HG03571 (cell line): Measurements from ENCODE around the gene HS3ST3B1.

ENCODE experiments used
- ATAC-seq: cut with Tn5 transposase; IDR thresholded peaks from one replicate; pipeline ENCODE4 v1.9.1; 2021; ENCODE audit not compliant: unreplicated experiment

The HS3ST3B1 gene

DNA sequence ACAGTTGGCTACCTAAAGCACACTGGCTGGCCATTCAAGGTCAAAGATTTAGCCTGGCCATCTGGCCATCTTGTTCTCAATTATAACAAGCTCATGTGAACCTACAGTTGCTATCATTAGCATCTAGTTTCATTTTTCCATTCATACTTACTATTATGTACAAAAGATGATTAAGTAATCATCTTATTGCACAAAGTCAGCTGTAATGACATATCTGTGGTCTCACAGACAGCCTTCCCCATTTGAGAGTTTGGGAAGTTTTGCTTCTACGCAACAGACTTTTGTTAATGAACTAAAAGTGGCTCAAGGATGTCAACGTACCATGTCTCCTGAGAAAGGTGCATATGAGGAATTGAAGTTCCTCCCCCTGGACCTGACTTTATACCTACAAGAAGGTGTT is 51.3 kb downstream of the HS3ST3B1 start:
- ATAC-seq, result no peak

DNA sequence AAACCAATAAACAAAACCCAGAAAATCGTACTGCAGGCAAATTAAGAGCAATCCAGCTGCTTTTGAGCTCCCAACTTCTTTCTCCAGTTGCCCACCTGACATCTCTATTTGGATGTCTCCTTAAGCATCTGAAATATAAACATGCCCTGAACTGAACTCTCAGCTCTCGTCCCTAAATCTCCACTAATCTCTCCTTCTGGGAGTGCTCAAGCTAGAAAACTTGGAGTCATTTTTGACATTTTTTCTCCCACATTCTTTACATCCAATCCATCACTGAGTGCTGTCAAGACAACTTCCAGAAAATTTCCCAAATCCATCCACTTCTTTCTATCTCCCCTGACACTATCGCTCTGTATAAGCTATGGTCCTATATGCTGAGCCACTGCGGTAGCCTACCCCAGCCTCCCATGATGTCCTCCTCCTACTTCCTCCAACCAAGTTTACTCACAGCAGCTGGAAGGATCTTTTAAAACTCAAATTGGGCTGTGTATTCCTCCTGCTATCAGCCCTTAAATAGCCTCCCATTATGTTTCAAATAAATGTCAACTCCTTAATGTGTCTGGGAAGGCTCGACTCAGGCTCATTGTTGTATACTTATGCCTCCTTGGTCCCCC is 53.1 kb downstream of the HS3ST3B1 start:
- ATAC-seq, result no peak

DNA sequence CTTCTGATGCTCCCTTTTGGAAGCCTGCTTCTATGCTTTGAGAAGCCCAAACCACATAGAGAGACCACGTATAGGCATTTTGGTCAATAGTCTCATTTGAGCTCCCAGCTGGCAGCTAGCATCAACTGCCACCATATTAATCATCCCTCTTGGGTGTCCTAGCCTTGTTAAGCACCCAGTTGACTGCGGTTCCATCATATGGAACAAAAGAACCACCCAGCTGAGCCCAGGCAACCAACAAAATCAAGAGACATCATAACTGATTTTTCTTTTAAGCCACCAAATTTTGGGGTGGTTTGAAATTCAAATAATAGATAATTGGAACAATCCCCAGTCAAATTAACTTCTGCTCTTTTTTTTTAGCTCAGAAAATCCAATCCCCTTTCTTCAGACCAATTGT is 53.9 kb downstream of the HS3ST3B1 start:
- no peak for ATAC-seq

DNA sequence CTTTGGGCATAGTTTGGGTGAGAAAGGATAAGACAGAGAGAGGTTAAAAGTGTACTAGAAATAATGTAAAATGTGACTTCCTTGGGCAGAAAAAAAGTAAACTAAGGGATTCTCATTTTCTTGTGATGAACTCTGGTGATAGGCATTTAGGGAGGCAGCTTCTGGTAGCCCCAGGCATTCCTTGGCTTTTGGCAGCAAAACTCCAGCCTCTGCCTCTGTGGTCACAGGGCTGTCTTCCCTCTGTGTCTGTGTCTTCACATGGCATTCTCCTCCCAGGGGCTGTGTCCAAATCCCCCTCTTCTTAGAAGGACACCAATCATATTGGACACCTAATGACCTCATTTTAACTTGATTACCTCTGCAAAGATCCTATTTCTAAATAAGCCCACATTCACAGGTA is 54.7 kb downstream of the HS3ST3B1 start:
- ATAC-seq, result no peak

DNA sequence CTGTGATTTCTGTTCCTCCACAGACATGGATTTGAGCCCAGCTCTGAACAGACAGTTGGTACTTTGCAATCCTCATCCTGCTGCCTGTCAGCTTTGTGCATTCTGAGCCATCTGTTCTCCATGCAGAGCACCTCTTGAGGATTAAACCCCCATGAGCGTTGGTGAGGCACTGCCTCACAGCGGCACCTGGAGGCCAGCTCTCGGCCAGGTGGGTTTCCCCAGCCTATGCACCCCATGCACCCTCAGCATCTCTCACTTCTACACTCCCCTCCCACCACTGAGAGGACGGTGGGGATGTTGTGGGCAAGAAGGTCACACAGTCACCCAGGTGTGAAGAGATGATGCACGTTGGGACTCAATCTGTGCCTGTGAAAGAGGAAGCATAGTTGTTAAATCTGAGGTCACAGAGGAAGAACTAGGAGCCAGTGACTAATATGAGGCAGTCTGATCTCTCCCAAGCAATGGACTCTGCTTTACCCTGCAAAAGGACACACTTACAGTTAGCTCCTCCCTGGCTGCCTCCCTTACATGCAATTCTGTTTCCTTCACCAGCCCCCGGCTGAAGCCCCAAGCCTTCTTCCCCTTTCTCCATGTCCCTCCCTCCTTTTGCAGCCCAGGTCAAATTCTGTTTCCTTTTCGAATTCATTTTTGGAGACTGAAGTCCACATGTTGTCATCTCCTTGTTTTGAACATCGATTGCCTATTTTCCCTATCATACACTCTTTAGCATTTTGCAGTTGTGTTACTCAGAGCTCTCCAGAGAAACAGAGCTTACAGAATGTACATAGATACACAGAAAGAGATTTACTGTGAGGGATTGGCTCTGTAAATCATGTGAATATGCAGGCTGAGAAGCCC is 58.5 kb downstream of the HS3ST3B1 start:
- ATAC-seq, result peak; percentile 85

DNA sequence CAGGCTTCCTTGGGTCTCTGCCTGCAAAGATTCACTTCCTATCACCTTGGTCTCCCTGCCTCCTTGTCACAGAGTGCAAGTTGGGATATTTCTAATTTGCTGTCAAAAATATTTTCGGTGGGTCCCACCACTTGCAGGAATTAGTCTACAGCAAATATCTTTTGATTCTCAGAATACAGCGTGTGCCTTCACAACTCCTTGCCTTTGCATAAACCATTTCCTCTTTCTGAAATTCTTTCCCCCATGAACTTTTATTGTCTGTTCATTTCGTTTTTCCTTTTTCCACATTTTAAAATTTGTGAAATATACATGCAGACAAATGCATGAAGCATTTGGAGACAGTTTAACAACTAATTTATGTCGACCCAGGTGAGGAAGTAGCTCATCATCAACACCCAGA is 60.0 kb downstream of the HS3ST3B1 start:
- no peak for ATAC-seq

DNA sequence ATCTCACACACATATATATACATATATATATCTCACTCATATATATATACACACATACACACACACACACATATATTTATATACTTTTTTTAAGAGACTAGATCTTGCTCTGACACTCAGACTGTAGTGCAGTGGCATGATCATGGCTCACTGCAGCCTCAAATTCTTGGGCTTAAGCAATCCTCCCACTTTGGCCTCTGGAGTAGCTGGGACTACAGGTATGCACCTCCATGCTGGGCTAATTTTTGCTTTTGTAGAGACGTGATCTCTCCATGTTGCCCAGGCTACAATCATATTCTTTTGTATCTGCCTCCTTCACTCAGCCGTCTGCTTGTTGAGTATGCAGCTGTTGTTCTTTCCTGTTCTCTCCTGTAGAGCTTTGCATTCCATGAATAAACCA is 60.6 kb downstream of the HS3ST3B1 start:
- no peak for ATAC-seq

DNA sequence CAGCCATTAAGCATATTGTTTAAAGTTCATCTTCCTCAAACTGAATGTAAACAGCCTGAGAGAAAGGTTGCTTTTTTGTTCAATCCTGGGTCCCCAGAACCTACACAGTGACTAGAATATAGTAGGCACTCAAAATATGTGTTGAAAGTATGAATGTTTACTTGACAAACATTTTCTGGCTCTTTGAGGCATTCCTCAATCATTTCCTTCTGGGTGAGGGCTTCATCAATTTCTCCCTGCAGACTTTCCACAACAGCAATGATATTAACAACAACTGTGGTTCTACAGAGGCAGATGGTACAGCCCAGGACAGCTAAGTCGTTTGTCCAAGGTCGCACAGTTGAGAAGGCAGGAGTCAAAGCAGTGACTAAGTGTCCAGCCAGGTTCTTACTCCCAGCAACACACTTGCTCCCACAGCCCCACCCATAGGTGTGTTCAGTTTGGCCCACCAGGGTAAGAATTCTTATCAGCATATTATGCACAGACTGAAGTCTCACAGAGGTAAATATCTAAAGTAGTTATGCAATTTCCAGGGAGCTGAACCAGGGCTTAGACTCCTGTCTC is 61.1 kb downstream of the HS3ST3B1 start:
- no peak for ATAC-seq

DNA sequence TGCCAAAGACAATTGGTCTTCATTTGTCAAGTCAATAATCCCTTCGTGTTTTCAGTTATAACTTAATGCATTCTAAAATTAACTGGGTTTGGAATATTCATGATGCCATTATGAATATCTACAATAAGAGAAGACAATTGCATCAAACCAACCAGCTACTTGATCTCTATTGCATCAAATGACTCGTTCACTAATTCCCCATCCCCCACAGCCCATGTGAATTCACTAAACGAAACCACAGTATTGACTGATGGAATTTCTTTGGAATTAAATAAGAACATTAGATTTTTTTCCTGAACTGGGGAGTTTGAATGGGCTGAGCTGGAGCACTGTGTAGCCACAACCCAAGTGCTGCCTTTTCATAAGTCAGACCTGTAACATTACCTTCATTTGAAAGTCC is 65.3 kb downstream of the HS3ST3B1 start:
- ATAC-seq, result no peak

DNA sequence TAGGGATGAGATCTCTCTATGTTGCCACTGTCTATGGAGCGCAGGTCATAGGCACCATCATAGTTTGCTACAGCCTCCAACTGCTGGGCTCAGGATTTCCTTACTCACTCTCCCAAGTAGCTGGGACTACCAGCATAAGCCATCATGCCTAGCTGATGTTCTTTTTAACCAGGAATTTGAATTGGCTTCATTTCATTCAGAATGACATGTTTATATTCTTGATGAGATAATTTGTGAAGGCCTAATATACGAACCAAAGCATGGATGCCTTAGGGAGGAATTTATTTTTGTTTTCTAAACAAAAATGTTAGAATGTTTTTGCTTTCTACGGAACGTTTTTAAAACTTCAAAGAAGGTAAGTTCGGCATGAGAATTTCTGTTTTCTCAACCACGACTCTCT is 71.6 kb downstream of the HS3ST3B1 start:
- ATAC-seq, result no peak

DNA sequence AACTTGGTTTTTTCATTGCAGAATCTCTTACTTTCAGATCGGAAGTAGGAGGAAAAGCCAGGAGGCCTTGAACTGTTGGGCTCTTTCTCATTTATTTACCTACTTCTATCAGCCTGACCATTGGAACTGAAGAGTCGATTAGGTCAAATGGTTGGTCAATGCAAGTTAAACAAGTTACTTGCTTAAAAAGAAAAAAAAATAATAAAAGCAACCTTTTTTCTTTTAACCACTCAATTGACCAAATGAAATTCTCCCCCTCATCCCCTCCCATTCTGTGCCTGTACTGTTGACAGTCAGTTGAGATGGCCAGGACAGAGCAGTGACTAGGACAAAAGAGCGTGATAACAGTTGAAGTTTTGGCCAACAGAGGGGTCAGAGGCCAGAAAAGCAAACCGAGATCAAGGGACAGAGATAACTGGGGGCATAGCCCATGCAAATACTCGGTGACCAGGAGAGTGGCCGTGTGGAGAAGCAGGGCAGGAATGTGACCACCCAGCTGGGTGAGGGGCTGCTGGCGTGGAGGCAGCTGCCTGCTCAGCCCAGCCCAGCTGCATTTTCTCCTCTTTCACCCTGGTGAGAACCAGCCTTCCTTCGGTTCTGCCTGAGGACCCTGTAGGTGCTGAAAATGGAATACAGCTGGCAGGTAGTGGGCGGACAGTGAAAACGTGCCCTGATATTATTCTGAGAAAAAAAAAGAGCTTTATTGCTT is 72.2 kb downstream of the HS3ST3B1 start:
- ATAC-seq, result no peak

DNA sequence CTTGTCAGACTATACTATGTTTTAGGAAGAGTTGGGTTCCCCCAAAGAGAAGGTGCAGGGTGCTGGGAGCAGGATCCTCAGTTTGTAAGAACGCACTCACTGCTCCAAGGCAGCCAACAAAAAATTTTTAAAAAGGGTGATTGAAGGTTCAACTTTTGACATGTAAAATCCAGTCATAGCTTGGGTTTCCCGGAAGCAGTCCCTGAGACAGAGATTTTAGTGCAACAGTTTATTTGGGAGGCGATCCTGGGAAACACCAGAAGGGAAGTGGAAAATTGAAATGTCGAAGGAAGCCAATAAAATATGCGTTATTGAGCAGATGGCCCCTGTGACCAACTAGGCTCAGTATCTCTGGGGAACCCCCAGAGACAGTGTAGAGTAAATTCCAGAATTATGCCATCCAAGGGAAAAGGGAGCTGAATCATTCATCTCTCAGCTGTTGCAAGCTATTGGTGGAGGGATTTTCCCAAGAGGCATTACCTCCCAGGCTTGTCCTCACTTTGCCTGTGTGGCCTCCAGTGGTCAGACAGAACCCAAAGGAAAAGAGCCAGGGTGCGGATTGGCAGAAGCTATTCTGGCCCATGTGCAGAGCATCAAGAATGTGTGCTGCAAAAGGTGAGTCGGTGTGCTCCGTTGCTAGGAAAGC is 72.9 kb downstream of the HS3ST3B1 start:
- ATAC-seq, result no peak

DNA sequence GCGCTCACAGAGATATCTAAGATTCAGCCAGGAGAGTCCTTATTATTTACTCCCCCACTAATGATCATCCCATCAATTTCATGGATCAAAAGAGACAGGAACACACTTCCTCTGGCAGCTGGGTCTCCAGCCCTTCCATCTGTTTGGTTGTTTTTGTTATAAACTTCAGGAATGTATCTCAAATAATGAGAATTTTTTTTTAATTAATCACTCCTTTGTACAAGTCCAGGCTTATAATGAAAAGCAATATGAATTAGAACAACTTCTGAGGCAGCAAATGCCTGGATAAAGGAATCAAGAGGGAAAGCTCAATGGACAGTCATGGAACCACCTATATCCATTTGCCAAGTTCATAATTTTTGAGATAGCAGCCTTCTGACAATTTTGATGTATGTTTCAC is 73.4 kb downstream of the HS3ST3B1 start:
- no peak for ATAC-seq

DNA sequence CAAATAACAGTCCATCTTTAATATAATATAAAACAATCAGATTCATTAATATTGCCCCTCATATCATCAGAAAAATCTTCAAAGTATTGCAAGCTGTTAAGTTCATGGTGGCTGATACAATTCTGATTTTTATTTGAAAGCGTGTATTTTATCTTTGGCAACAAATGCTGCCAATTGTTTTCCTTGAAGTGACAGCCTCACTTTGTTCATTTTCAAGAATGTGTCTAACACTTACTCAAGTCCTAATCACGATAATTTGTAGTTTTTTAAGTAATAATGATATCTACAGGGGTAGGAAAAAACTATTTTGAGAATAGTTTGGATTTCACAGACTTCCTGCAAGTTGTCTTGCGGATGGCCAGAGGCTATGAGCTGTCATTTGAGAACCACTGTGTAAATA is 75.8 kb downstream of the HS3ST3B1 start:
- no peak for ATAC-seq

DNA sequence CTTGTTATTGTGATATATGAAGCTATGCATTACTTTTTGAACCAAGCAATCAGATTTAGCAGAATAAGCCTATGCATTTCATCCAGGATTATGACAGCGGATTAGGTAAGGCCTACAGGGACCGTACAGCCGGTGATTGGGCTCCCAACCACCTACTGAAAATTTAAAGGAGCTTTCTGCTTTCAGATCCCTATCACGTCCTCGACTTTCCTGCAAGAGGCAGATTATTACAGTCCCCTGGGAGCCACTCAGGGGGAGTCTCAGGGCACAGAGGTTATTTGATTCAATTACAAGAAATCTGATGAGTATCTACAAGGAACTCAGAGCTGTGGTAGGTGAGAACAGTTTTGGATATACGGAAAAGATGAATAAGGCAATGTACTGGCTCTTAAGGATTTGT is 80.7 kb downstream of the HS3ST3B1 start:
- ATAC-seq, result no peak

DNA sequence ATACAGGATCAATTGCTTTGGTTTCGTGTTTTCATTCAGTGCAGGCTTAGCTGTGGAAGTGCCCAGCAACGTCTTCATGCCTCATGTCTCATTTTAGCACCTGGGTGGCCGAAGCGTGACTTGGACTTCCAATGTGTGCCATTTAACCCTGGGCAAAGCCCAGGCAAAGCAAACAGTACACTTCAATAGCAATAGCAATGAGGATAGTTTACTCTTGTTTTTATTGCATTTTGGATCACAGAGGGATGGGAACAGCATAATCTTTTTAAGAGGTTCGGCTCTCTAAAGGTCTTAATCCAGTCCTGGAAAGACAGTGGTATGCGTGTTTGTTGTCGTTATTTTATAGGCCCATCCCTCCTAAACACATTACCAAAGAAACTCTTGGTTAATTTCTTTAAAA is 86.2 kb downstream of the HS3ST3B1 start:
- no peak for ATAC-seq

DNA sequence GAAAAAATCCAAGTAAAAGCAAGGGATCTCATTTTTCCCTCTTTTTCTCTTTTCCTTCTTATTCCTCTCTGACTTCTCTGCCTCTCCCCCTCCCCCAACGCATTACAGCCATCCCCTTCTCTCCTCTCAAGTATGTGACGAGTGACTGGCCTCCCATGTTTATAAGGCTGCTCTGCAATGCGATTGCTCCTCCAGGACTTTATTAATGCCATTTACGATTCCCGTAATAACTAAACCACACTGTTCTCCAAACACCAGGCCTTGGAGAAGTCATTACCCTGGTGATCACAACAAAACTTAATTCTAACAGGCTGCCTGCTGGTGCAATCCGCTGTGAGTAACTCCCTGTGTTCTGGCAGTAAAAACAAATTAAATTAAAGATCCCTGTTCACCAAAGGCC is 88.8 kb downstream of the HS3ST3B1 start:
- ATAC-seq, result no peak

DNA sequence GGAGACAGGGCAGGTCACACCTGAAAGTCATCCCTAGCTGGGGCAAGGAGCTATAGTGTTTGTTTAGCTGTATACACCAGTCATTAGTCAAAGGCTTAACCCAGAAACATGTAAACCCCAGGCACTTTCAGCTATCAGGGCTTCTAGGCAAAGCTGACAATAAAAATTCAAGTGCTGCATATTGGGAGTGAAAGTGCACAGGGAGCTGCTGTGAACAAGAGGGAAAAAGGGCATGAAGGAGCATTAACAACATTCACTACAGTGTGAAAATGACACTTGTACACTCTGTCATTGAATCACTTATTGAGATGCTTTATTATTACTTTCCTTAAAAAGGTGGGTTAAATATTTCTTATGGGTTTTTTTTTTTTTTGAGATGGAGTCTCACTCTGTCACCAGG is 92.8 kb downstream of the HS3ST3B1 start:
- no peak for ATAC-seq

DNA sequence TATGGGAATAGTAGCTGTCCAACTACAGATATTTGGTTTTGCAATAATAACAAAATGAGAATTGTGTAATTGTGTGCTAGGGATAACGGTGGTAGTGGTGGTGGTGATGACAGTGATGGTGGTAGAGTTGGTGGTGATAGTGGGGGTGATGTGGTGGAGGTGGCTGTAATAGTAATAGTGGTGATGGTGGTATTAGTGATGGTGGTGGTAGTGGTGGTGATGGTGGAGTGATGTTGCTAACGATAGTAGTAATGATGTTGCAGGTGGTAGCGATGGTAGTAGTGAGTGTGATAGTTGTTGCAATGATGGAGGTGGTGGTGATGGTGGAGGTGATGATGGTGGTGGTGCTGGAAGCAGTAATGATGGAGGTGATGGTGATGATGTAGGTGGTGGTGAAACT is 94.4 kb downstream of the HS3ST3B1 start:
- no peak for ATAC-seq

DNA sequence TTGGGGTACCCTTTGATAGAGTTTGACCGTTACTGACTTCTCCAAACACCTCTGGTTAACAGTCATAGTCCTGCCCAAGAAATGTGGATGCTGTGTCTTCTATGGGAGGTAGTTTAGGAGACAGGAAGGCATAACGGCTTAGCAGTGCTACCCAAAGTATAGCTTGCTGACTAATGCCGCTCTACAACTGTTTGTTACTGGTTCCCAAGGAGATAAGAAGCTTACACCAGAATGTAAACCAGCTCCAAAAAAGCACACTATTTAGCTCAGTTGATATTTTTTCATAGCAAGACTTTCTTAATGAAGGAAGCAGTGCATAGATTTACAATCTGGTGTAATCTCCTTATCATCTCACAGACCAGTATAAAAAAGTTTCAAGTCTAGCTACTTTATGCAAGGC is 95.7 kb downstream of the HS3ST3B1 start:
- ATAC-seq, result no peak

DNA sequence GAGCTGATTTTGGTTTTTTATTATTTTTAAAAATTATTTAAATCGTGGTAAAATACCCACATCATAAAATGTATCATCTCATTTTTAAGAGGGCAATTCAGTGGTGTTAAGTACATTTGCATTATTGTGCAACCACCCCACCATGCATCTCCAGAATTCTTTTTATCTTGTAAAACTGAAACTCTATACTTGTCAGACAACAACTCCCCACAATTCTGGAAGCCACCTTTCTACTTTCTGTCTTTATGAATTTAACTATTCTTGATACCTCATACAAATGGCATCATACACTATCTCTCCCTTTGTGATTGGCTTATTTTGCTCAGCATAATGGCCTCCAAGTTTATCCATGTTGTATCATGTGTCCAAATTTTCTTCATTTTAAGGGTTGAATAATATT is 97.9 kb downstream of the HS3ST3B1 start:
- no peak for ATAC-seq
